ENCODE results near the gene ST6GAL1. TPM values are rescaled to one million over a fixed set of nuclear protein-coding genes. Genes with fewer than 3 reads are reported as not detected.
A peak's percentile ranks its signal among the peaks of the same experiment; 100 is the strongest.

Gene ST6GAL1
- total RNA-seq, 4 donors from 2014 or later, result 51.3 to 113 (median 65.5) TPM

DNA sequence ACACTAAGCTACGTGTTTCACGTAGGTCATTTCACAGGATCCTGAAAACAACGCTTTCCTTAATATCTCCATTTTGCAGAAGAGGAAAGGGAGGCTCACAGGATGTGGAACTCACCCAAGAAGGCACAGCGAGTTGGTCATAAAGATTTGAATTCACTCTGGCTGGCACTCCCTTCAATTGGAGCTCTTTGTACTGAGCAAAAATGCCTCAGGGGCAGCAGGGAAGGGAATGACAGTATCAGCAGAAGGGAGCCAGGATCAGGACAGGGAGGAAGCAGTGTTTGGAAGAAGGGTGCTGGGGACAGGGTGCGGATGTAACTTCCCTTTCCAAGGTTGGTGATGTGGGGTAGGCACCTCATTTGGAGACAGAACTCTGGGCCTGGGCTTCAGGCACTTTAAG is 1.1 kb upstream of the ST6GAL1 start:
- ATAC-seq (ENCODE audit: low FRiP score) (no peak), DNase-seq (ENCODE audit: low spot score) (no peak)
- TF ChIP-seq, protein P1, sequence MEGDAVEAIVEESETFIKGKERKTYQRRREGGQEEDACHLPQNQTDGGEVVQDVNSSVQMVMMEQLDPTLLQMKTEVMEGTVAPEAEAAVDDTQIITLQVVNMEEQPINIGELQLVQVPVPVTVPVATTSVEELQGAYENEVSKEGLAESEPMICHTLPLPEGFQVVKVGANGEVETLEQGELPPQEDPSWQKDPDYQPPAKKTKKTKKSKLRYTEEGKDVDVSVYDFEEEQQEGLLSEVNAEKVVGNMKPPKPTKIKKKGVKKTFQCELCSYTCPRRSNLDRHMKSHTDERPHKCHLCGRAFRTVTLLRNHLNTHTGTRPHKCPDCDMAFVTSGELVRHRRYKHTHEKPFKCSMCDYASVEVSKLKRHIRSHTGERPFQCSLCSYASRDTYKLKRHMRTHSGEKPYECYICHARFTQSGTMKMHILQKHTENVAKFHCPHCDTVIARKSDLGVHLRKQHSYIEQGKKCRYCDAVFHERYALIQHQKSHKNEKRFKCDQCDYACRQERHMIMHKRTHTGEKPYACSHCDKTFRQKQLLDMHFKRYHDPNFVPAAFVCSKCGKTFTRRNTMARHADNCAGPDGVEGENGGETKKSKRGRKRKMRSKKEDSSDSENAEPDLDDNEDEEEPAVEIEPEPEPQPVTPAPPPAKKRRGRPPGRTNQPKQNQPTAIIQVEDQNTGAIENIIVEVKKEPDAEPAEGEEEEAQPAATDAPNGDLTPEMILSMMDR (IDR thresholded peaks at IDR 0.05), result no peak

DNA sequence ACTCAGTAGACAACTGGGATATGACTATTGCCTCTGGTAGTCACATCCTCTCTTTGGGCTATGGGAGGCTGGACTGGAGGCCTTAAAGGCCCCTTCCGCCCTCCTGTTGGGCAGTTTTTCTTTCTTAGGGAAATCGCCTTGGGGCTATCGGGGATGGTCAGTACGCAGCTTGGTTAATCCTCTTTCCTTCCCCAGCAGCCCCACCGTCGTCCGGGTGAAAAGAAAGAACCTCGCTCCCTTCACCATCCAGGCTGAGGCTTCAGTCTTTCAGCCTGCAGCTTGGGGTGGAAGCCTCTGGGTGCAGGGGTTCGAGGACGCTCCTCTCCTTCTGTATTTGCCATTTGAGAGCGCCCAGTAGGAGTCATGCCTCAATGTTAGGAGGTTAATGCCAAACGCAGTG is 641 bp upstream of the ST6GAL1 start:
- no peak for DNase-seq (ENCODE audit: low spot score)
- ATAC-seq (ENCODE audit: low FRiP score), result no peak
- TF ChIP-seq, protein P1 (IDR thresholded peaks at IDR 0.05), result no peak

DNA sequence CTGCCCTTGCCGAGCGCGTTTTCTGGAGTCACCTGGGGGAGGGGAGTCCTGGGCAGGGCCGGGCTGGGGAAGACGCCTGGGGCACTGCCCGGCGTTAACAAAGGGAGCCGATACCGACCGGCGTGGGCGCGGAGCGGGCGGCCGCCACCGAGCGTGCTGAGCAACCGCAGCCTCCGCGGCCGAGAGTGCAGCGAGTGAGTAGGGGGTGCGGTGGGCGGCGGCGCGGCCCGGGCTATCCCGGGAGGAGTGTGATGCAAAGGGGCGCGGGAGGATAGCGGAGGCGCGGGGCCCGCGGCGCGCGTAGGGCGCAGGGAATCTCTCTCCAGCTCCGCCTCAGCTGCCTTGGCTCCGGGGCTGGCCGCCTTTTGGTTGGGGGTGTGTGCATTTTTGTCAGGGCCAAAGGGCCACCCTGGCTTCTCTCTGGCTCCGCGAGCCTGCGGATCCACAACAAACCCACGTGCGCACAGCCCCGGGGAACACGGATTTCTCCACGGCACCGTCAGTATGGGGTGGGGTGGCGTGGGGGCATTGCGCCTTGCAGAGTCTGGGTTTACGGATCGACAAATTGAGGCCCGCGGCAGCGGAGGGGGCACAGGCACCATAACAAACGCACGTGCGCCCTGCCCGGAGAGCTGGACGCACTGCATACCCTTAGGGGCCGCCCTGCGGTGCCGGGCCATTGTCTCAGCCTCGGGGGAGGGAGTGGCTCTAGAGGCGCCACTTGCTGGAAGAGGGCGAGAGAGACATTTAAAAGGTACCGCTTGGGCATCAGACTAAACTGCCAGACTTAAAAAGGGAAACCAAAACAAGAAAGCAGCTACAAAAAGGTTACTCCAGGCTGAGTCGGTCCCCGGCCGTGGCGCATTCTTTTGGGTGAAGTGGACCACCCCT is 560 bp downstream of the ST6GAL1 start:
- DNase-seq (ENCODE audit: low spot score), result no peak
- ATAC-seq (ENCODE audit: low FRiP score), result peak; percentile 61
- TF ChIP-seq, protein P1 (IDR thresholded peaks at IDR 0.05), result no peak

DNA sequence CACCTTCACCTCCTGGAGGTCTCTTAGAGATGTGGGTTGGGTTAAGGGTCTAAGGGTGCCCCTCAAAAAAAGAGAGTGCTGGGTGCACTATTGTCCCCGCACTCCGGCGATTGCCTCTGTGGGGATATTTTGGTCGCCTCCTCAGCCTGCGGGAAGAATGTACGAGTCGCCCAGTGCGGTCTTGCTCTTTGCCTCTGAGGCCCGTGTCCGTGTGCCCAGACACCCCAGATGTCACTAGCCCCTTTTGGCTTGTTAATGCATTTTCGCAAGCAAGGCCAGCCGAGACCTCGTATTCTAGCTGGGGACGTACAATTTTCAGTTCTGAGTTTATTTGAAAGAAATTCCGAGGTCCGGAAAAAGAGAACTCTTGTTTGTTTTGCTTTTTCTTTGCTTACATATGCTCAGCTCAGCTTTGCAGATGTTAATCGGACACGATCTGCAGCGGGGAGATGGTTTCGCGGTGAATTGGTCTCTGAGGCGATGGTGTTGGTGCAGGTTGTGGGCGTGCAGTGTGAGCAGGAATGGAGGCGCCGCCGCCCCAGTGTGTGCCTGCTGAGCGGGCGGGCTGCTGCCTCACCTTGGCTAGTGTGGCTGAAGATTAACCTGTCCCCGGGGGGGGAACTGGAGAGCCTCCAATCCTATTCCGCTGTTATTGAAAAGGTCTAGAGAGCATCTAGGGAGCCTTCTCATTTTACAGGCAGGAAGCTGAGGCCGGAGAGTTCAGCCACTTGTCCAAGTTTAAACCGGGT is 1.4 kb downstream of the ST6GAL1 start:
- DNase-seq (ENCODE audit: low spot score), result no peak
- ATAC-seq (ENCODE audit: low FRiP score), result no peak
- TF ChIP-seq, protein P1 (IDR thresholded peaks at IDR 0.05), result no peak

DNA sequence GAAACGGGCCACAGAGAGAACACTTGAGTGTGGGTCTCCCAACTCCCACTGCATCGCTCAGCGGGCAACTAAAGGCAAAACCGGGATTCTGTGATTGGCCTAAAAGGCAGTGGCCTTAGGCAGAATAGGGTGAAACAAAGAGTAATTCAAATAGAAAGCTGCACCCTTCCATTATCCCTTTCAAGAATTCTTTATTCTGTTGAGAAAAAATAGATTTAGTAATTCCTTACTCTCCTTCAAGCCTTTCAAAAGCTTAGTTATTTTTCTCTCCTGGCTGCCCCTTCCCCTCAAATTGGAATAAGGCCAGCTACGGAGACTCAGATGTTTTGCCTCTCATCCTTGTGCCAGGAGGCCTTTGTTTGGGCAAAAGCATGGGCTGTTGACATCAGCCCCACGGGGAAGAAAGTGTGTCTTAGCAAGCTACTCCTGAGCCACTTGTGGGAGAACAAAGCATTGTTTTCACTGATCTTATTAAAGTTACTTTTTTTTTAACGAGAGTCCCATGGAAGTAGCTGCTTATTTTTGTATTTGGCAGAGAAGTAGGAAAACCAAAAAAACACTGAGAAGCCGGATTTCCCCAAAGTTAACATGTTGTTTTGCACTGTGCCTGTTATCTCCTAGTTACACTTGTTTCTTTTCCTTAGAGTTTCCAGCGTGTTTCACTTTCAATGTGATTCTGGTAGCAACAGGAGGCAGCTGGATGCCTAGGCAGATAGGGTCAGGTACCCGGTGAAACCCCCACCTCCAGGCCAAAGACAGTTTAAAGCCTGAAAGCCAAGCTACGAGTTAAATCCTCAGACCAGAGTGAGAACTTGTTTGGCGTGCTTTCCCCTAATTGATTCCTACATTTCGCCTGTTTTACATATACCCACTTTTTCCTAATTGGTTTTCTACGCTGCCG is 2.2 kb downstream of the ST6GAL1 start:
- TF ChIP-seq, protein P1 (IDR thresholded peaks at IDR 0.05), result no peak
- DNase-seq (ENCODE audit: low spot score), result no peak
- ATAC-seq (ENCODE audit: low FRiP score), result no peak

DNA sequence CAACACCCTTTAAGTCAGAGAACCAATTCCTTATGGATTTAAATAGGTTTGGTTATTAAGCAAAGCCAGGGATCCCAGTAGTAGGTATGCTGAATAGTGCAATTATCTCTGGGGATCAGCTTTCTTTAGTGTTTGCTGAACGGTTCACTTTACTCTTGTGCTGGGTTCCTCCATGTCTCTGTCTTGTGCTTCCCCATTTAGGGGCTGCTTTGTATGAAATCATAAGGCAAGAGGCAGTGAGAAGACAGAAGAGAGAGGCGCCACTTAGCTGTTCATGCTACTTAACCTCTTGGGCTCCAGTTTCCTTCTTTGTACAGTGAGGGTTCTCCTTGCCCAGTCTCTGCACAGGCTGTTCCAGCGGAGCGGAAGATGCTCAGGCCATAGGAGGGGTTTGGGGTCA is 3.5 kb downstream of the ST6GAL1 start:
- TF ChIP-seq, protein P1 (IDR thresholded peaks at IDR 0.05), result no peak
- DNase-seq (ENCODE audit: low spot score) (no peak), ATAC-seq (ENCODE audit: low FRiP score) (no peak)
